Erythroblast (primary cell): Measurements from ENCODE around the gene MFAP1.

Experiments
- GATA1 ChIP-seq: IDR thresholded peaks from 2 replicates; pipeline ENCODE4 v1.6.1; 2011; ENCODE audit warnings: low read depth, mild to moderate bottlenecking, control low read depth, low read length, moderate library complexity
- POLR2A ChIP-seq: IDR thresholded peaks from 2 replicates; pipeline ENCODE4 v1.6.1; 2011; ENCODE audit warnings: mild to moderate bottlenecking, low read length

DNA sequence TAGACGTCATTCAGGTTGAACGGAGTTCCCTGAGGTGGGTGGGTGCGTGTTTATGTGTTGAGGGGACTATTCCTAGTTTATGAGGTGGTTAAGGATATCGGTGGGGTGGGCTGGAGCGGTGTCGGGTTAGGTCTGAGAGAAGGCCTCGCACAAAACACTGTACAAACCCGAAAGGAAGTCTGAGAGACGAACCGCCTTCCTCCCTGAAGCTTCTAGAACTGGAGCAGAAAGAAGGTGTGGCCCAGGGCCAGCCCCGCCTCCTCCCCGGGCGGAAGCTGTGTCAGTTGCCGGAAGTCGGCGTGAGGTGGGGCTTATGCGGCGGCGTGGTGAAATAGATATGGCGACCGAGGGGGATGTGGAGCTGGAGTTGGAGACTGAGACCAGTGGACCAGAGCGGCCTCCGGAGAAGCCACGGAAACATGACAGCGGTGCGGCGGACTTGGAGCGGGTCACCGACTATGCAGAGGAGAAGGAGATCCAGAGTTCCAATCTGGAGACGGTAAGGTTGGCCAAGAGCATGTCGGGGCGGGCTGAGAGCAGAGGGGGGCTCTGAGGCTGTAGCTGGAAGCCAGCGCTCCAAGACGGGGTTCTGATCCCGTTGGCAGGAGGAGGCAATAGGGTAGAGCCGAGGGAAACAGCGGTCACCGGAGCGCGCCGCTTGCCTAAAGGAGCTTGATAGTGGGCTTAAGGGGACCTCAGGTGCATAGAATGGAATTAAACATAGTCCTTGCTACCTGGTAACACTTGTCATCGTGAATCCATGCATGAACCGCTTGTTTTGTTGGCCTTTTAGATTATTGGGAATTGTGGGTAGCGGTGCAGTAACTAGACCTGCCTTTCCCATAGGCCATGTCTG, 24.0 kb downstream of the MFAP1 start, which contains the start of gene HYPK:
- TF ChIP-seq POLR2A (peak; percentile 85), GATA1 (no peak)
